ENCODE results near the gene CYB5D1.
"Not testable (repeated sequence)": the region's sequence is repeated elsewhere in the genome, so short reads cannot be mapped to it uniquely, and the experiment has no call there.

CYB5D1 gene, protein sequence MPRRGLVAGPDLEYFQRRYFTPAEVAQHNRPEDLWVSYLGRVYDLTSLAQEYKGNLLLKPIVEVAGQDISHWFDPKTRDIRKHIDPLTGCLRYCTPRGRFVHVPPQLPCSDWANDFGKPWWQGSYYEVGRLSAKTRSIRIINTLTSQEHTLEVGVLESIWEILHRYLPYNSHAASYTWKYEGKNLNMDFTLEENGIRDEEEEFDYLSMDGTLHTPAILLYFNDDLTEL

DNA sequence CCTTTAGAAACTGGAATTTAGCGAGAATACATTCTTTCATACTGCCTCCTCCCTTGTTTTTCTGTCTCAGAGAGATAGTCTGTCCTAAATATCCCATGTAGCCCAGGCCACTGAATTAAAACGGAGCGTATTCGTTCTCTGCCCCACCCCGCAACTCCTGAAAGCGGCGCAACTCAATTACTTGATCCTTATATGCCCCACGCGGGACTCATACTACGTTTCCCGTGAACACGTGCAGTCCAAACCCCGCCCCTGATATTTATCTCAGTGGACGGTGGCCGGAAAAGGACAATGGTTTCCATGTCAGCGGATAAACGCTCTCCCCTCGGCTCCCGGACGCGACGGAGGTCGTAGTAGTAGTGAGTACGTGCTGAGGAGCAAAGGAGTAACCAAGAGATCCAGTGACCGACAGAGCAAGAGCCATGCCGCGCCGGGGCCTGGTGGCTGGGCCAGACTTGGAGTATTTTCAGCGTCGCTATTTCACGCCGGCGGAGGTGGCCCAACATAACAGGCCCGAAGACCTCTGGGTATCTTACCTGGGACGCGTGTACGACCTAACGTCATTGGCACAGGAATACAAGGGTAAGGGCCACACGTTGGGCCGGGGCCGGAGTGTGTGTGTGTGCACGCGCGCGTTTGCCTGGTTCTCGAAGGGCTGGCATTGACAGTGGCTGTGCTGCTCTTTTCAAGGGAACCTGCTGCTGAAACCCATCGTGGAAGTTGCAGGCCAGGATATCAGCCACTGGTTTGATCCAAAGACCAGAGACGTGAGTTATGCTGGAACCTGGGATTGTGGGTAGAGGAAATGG lies at the start of gene CYB5D1:
Gene CYB5D1 (plus strand): TSS at position 291 of the 809 bp plus-strand sequence. CDS start 132 bp downstream, at position 423.
- H3K9me3 ChIP-seq (ENCODE audit: insufficient read depth, low read depth, low read length): no peaks in the 10 kb centered on the region
- H3K27ac ChIP-seq (ENCODE audit: low read length): peak within 1 kb of the TSS; percentile 83
- peak within 1 kb of the TSS; percentile 92 for H3K4me3 ChIP-seq (ENCODE audit: low read length)
- H3K4me1 ChIP-seq (ENCODE audit: insufficient read depth, low read length): peaks cover 17% of the 10 kb centered on the region; the same call in 1 of the 2 replicates
- H3K9ac ChIP-seq (ENCODE audit: low read depth, low read length): peak within 1 kb of the TSS; percentile 96
- no peaks in the 10 kb centered on the region for H3K36me3 ChIP-seq (ENCODE audit: insufficient read depth, low read depth, low read length)
- peaks cover 40% of the 10 kb centered on the region for H3K27me3 ChIP-seq (ENCODE audit: insufficient read depth, low read length)

DNA sequence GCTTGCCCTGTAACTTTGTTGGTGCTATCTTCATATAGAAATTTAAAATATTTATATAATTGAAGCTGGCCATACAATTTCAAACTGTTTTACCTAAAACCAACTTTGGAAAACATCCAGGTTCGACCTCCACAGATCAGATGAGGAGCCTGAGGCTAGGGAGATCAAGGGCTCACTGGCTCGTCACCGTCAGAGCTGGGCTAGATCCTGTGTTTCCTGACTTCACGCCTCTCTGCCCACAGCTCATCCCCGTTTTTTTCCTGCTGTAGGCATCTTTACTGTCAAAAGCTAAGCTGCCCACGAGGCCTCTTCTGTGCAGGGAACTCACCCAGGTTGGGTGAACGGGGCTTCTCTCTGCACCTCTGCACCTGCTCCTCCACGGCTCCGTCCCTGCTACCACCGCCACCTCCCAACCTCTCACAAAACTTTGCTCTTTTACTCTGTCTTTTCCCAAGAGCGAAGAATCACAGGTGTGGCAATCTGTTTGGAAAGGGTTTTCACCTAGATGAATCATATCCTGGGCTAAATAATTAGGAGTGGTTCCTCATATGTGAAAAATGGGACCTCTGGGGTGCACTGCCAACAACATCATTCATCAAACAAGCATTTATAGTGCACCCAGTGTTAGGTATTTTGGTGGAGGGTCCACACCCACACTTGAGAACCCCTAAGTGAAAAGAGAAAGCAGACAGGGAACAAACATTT lies 48.6 kb upstream of the CYB5D1 start:
- Histone ChIP-seq H3K27ac (ENCODE audit: low read length) (no peak overlapping the region), H3K4me3 (ENCODE audit: low read length) (no peak overlapping the region), H3K9me3 (ENCODE audit: insufficient read depth, low read depth, low read length) (no peaks in the 10 kb centered on the region)

DNA sequence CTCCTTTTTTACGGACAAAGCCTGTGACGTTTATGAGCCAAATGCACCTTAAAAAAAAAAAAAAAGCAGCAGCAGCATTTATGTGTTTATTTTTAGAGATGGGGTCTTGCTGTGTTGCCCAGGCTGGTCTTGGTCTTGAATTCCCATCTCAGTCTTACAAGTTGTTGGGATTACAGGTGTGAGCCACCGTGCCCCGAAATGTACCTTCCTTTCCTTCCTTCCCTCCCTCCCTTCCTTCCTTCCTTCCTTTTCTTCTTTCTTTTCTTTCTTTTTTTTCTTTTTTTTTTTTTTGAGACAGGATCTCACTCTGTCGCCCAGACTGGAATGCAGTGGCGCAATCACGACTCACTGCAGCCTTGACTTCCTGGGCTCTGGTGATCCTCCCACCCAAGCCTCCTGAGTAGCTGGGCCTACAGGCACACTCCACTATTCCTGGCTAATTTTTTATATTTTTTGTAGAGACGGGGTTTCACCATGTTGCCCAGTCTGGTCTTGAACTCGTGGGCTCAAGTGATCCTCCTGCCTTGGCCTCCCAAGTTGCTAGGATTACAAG lies 47.9 kb upstream of the CYB5D1 start:
- not testable (repeated sequence) for H3K4me1 ChIP-seq (ENCODE audit: insufficient read depth, low read length); H3K9ac ChIP-seq (ENCODE audit: low read depth, low read length); H3K4me3 ChIP-seq (ENCODE audit: low read length); H3K9me3 ChIP-seq (ENCODE audit: insufficient read depth, low read depth, low read length); H3K36me3 ChIP-seq (ENCODE audit: insufficient read depth, low read depth, low read length); H3K27me3 ChIP-seq (ENCODE audit: insufficient read depth, low read length); H3K27ac ChIP-seq (ENCODE audit: low read length)

More for the DNA sequence above, 48.6 kb upstream of the CYB5D1 start:
- Histone ChIP-seq H3K27me3 (ENCODE audit: insufficient read depth, low read length) (no peaks in the 10 kb centered on the region), H3K9ac (ENCODE audit: low read depth, low read length) (no peak overlapping the region), H3K36me3 (ENCODE audit: insufficient read depth, low read depth, low read length) (no peaks in the 10 kb centered on the region), H3K4me1 (ENCODE audit: insufficient read depth, low read length) (no peaks in the 10 kb centered on the region)

DNA sequence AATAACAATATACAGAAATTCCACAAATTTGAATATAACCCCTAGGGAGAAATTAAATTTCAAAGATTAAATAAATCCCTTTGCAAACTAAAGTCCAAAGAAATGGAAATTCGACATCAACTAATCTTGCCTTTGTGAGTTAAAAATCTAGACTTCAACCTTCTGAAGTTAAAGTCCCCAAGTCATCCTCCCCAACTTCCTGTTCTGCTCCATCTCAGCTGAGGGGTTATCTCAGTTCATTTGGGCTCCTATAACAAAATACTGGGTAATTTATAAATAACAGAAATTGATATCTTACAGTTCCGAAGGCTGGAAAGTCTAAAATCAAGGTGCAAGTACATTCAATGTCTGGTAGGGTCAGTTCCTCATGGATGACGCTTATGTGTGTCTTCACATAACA lies 46.6 kb upstream of the CYB5D1 start:
- H3K9ac ChIP-seq (ENCODE audit: low read depth, low read length): no peak overlapping the region
- H3K27ac ChIP-seq (ENCODE audit: low read length): no peak overlapping the region
- no peaks in the 10 kb centered on the region for H3K4me1 ChIP-seq (ENCODE audit: insufficient read depth, low read length)
- H3K4me3 ChIP-seq (ENCODE audit: low read length): no peak overlapping the region
- H3K36me3 ChIP-seq (ENCODE audit: insufficient read depth, low read depth, low read length): no peaks in the 10 kb centered on the region
- H3K27me3 ChIP-seq (ENCODE audit: insufficient read depth, low read length): no peaks in the 10 kb centered on the region
- no peaks in the 10 kb centered on the region for H3K9me3 ChIP-seq (ENCODE audit: insufficient read depth, low read depth, low read length)

DNA sequence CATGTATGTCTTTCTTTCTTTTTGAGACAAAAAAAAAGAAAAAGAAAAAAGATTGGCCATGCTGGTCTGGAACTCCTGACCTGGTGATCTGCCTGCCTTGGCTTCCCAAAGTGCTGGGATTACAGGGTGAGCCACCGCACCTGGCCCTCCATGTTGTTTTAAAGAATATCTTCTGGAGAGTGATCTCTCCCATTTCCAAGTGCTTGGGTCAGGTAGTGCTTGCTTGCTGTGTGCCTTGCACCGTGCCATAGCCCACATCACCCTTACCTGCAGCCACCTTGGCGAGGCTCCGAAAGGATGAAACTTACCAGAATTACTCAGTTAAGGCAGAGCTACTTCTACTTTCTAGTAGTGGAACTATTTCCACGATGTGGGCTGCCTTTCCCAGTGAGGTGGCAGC lies 42.8 kb upstream of the CYB5D1 start:
- H3K9me3 ChIP-seq (ENCODE audit: insufficient read depth, low read depth, low read length): no peaks in the 10 kb centered on the region
- no peaks in the 10 kb centered on the region for H3K27me3 ChIP-seq (ENCODE audit: insufficient read depth, low read length)
- H3K27ac ChIP-seq (ENCODE audit: low read length): no peak overlapping the region
- no peaks in the 10 kb centered on the region for H3K4me1 ChIP-seq (ENCODE audit: insufficient read depth, low read length)
- H3K4me3 ChIP-seq (ENCODE audit: low read length): no peak overlapping the region
- no peaks in the 10 kb centered on the region for H3K36me3 ChIP-seq (ENCODE audit: insufficient read depth, low read depth, low read length)
- no peak overlapping the region for H3K9ac ChIP-seq (ENCODE audit: low read depth, low read length)

DNA sequence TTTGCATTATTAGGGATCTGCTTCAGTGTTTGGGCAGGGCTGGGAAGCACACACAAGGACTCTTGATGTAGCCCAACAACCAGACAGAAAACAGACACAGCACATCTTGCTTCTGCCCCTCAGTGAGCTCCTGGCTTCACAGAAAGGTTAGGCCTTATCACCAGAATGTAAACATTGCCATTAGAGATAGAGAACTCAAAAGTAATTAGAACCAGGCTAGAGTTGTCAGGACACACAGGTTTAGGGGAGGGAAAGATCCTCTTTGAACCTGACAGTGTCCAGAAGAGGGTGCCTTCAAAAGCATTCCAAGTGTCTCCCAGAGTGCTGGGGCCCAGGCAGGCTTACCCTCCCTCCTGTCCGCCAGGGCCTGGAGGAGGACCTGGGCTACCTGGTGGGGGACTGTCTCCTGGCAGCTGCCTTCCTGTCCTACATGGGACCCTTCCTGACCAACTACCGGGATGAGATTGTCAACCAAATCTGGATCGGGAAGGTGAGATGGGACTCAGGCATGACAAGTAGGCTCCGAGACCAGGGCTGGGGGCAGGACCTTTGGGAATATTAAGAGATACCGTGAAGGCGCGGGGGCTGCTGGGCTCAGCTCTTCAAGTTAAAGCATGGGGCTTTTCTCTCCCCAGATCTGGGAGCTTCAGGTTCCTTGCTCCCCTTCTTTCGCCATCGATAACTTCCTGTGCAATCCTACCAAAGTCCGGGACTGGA lies 40.7 kb upstream of the CYB5D1 start:
- Histone ChIP-seq H3K9me3 (ENCODE audit: insufficient read depth, low read depth, low read length) (no peaks in the 10 kb centered on the region), H3K9ac (ENCODE audit: low read depth, low read length) (no peak overlapping the region), H3K36me3 (ENCODE audit: insufficient read depth, low read depth, low read length) (no peaks in the 10 kb centered on the region), H3K4me3 (ENCODE audit: low read length) (no peak overlapping the region), H3K27me3 (ENCODE audit: insufficient read depth, low read length) (peaks cover 5% of the 10 kb centered on the region; the same call in 1 of the 2 replicates), H3K4me1 (ENCODE audit: insufficient read depth, low read length) (no peaks in the 10 kb centered on the region), H3K27ac (ENCODE audit: low read length) (no peak overlapping the region)

DNA sequence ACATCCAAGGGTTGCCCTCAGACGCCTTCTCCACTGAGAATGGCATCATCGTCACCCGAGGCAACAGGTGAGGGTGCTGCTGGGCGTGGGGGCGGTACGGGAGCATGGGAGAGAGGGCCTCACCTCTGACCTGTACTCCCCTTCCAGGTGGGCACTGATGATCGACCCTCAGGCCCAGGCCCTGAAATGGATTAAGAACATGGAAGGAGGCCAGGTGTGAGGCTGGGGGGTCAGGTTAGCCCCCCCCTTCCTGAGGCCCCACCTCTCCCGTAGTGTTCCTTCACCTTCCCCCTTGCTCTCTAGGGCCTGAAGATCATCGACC lies 40.2 kb upstream of the CYB5D1 start:
- H3K4me1 ChIP-seq (ENCODE audit: insufficient read depth, low read length): no peaks in the 10 kb centered on the region
- H3K27ac ChIP-seq (ENCODE audit: low read length): no peak overlapping the region
- H3K36me3 ChIP-seq (ENCODE audit: insufficient read depth, low read depth, low read length): no peaks in the 10 kb centered on the region
- no peaks in the 10 kb centered on the region for H3K9me3 ChIP-seq (ENCODE audit: insufficient read depth, low read depth, low read length)
- H3K27me3 ChIP-seq (ENCODE audit: insufficient read depth, low read length): peaks cover 5% of the 10 kb centered on the region; the same call in 1 of the 2 replicates
- H3K9ac ChIP-seq (ENCODE audit: low read depth, low read length): no peak overlapping the region
- no peak overlapping the region for H3K4me3 ChIP-seq (ENCODE audit: low read length)

DNA sequence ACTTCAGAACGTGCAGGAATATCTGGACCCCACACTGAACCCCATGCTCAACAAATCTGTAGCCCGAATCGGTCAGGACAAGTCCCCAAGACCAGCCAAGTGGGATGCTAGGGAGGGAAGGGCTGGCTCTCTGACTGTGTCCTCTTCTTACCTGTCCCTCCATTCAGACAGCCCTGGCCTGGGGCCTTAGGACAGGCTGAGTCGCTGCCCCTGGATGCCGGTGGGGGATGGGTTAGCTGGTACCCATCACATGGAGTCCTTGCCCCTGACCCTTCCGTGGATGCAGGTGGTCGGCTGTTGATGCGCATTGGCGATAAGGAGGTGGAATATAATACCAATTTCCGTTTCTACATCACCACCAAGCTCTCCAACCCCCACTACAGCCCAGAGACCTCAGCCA lies 39.8 kb upstream of the CYB5D1 start:
- H3K4me1 ChIP-seq (ENCODE audit: insufficient read depth, low read length): no peaks in the 10 kb centered on the region
- peaks cover 8% of the 10 kb centered on the region; the same call in 1 of the 2 replicates for H3K27me3 ChIP-seq (ENCODE audit: insufficient read depth, low read length)

DNA sequence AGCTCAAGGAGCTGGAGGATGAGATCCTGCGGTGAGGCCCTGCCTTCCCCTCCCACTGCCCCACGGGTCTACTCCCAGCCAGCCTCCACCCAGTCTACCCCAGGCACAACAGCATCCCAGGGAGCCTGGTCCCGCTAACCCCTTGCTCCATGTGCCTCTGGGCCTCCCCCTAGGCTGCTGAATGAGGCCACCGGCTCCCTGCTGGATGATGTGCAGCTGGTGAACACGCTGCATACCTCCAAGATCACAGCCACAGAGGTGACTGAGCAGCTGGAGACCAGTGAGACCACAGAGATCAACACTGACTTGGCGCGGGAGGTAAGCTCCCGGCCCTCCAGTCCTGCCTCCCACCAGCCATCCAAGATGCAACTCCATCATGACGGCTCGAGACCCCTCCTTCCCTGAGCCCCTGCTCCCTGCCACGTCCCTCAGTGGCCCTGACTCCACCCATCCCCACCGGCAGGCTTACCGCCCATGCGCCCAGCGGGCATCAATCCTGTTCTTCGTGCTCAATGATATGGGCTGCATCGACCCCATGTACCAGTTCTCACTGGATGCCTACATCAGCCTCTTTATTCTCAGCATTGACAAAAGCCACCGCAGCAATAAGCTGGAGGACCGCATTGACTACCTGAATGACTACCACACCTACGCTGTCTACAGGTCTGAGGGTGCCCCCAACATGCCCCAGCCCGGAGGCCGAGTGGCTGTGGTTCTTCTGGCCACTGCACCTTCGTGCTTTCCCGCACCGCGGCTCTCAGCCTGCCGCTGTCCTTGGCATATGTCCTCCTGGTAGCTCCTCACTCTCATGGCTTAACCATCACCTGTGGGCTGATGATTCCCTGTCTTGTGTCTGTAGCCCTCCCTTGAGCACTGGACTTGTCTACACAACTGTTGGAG lies 38.8 kb upstream of the CYB5D1 start:
- H3K36me3 ChIP-seq (ENCODE audit: insufficient read depth, low read depth, low read length): no peaks in the 10 kb centered on the region

More for the DNA sequence above, 39.8 kb upstream of the CYB5D1 start:
- Histone ChIP-seq H3K27ac (ENCODE audit: low read length) (no peak overlapping the region), H3K9ac (ENCODE audit: low read depth, low read length) (no peak overlapping the region), H3K9me3 (ENCODE audit: insufficient read depth, low read depth, low read length) (no peaks in the 10 kb centered on the region), H3K4me3 (ENCODE audit: low read length) (no peak overlapping the region), H3K36me3 (ENCODE audit: insufficient read depth, low read depth, low read length) (no peaks in the 10 kb centered on the region)

DNA sequence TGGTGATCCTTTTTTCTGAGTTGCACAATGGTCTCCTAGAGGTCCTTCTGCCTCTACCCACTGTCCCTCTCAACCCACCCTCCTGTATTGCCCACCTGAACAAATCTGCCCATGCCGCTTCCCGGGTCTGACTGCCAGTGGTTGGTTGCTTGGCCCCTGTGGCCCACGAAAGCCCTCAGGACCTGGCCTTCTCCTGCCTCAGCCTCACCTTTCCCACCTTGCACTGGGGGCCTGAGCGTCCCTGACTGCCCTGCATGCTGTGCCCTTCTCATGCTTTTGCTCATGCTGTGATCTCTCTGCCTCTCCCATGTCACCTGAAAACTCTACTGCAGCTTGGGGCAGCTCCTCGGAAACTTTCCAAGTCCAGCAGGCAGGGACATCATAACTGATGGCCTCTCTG lies 37.6 kb upstream of the CYB5D1 start:
- H3K27ac ChIP-seq (ENCODE audit: low read length): no peak overlapping the region
- H3K9me3 ChIP-seq (ENCODE audit: insufficient read depth, low read depth, low read length): no peaks in the 10 kb centered on the region
- H3K4me3 ChIP-seq (ENCODE audit: low read length): no peak overlapping the region
- peaks cover 27% of the 10 kb centered on the region for H3K27me3 ChIP-seq (ENCODE audit: insufficient read depth, low read length)
- H3K36me3 ChIP-seq (ENCODE audit: insufficient read depth, low read depth, low read length): no peaks in the 10 kb centered on the region
- H3K9ac ChIP-seq (ENCODE audit: low read depth, low read length): no peak overlapping the region
- no peaks in the 10 kb centered on the region for H3K4me1 ChIP-seq (ENCODE audit: insufficient read depth, low read length)

More for the DNA sequence above, 38.8 kb upstream of the CYB5D1 start:
- no peak overlapping the region for H3K9ac ChIP-seq (ENCODE audit: low read depth, low read length)
- H3K27me3 ChIP-seq (ENCODE audit: insufficient read depth, low read length): peaks cover 17% of the 10 kb centered on the region
- H3K9me3 ChIP-seq (ENCODE audit: insufficient read depth, low read depth, low read length): no peaks in the 10 kb centered on the region
- no peak overlapping the region for H3K4me3 ChIP-seq (ENCODE audit: low read length)
- H3K27ac ChIP-seq (ENCODE audit: low read length): no peak overlapping the region
- H3K4me1 ChIP-seq (ENCODE audit: insufficient read depth, low read length): no peaks in the 10 kb centered on the region

Measured in iPS-20b (cell line).